IMR-90 (cell line): ENCODE data around the gene TOMM20. TPM values are rescaled to one million over a fixed set of nuclear protein-coding genes. Genes with fewer than 3 reads are reported as not detected.
"Not testable (repeated sequence)": the region's sequence is repeated elsewhere in the genome, so short reads cannot be mapped to it uniquely, and the experiment has no call there.

Experiments
- ATAC-seq: fragments of 200-7000 bp; cut with Tn5 transposase; 2 replicates; pipeline ENCODE4 v1.9.1; 2020; ENCODE audit warnings: low read depth, mild to moderate bottlenecking, moderate library complexity
- BruUV-seq: library from RNA; stranded (reverse); fragments of 400-500 nt; replicated peaks from 2 replicates; lab custom pipeline; 2021; lab: Mats Ljungman, UMichigan
- CTCF ChIA-PET: fragments of 300-600 bp; formaldehyde crosslinking; extraction: SDS; loops from one replicate; lab custom pipeline; 2021; ENCODE audit warnings: antibody characterized with exemption; lab: Yijun Ruan, JAX
- POLR2A ChIA-PET: fragments of 300-600 bp; sonication (Branson Sonifier 250); formaldehyde crosslinking; loops from one replicate; lab custom pipeline; 2022; ENCODE audit warnings: antibody characterized with exemption; ENCODE audit not compliant: unreplicated experiment; lab: Charles Lee
- DNase-seq: peaks from one replicate; pipeline ENCODE4 v3.0.0; 2013
- H2AFZ ChIP-seq: replicated peaks from 2 replicates; pipeline ENCODE3; 2013; ENCODE audit warnings: low read length, mild to moderate bottlenecking; ENCODE audit not compliant: poor library complexity
- H2AK5ac ChIP-seq: 2 replicates; pipeline ENCODE4 v1.6.1; 2013; ENCODE audit warnings: low read depth, low read length, inconsistent platforms
- H2AK9ac ChIP-seq: replicated peaks from 2 replicates; pipeline ENCODE3; 2013; ENCODE audit warnings: mild to moderate bottlenecking, low read depth, low read length, moderate library complexity; ENCODE audit not compliant: poor library complexity
- H2BK120ac ChIP-seq: 2 replicates; pipeline ENCODE4 v1.6.1; 2013; ENCODE audit warnings: low read depth, low read length, inconsistent platforms
- H2BK15ac ChIP-seq: 3 replicates; pipeline ENCODE4 v1.6.1; 2013; ENCODE audit warnings: low read depth, low read length, inconsistent platforms
- H2BK20ac ChIP-seq: 2 replicates; pipeline ENCODE4 v1.6.1; 2013; ENCODE audit warnings: low read depth, mild to moderate bottlenecking, inconsistent platforms, low read length, moderate library complexity
- H2BK5ac ChIP-seq: 2 replicates; pipeline ENCODE4 v1.6.1; 2013; ENCODE audit warnings: mild to moderate bottlenecking, low read depth, low read length, inconsistent platforms; ENCODE audit not compliant: poor library complexity, severe bottlenecking
- H3K14ac ChIP-seq: replicated peaks from 2 replicates; pipeline ENCODE4 v1.6.1; 2013; ENCODE audit warnings: low read depth, low read length, inconsistent platforms
- H3K18ac ChIP-seq: 2 replicates; pipeline ENCODE4 v1.6.1; 2013; ENCODE audit warnings: low read depth, low read length, control low read depth
- H3K23ac ChIP-seq: 2 replicates; pipeline ENCODE4 v1.6.1; 2013; ENCODE audit warnings: low read depth, low read length, inconsistent platforms
- H3K27ac ChIP-seq: 2 replicates; pipeline ENCODE4 v1.5.1; 2013; ENCODE audit warnings: mild to moderate bottlenecking, control low read depth, low read length; ENCODE audit not compliant: insufficient read depth
- H3K27me3 ChIP-seq: 2 replicates; pipeline ENCODE4 v1.6.1; 2013; ENCODE audit warnings: low read length; ENCODE audit not compliant: control insufficient read depth, insufficient read depth
- H3K36me3 ChIP-seq: 2 replicates; pipeline ENCODE4 v1.6.1; 2013; ENCODE audit warnings: low read length, mixed read lengths; ENCODE audit not compliant: control insufficient read depth, insufficient read depth
- H3K4ac ChIP-seq: 2 replicates; pipeline ENCODE4 v1.6.1; 2013; ENCODE audit warnings: low read depth, low read length, inconsistent platforms
- H3K4me1 ChIP-seq: 2 replicates; pipeline ENCODE4 v1.6.1; 2013; ENCODE audit warnings: low read length, mixed read lengths; ENCODE audit not compliant: control insufficient read depth, insufficient read depth
- H3K4me2 ChIP-seq: 2 replicates; pipeline ENCODE4 v1.6.1; 2013; ENCODE audit warnings: low read depth, mild to moderate bottlenecking, control low read depth, low read length, moderate library complexity
- H3K4me3 ChIP-seq: 2 replicates; pipeline ENCODE4 v1.5.1; 2013; ENCODE audit warnings: low read depth, mild to moderate bottlenecking, control low read depth, low read length, moderate library complexity; ENCODE audit not compliant: insufficient read depth
- H3K56ac ChIP-seq: 2 replicates; pipeline ENCODE4 v1.6.1; 2013; ENCODE audit warnings: low read length, inconsistent platforms; ENCODE audit not compliant: insufficient read depth; ENCODE audit errors: extremely low read depth
- H3K79me1 ChIP-seq, 2 experiments: 2 replicates each; pipeline ENCODE4 v1.6.1; 2013; ENCODE audit warnings: low read length in 2 of 2, inconsistent platforms in 1 of 2, low read depth in 1 of 2
- H3K9ac ChIP-seq: 2 replicates; pipeline ENCODE4 v1.6.1; 2013; ENCODE audit warnings: low read depth, low read length, control low read depth
- H3K9me1 ChIP-seq: 2 replicates; pipeline ENCODE4 v1.6.1; 2013; ENCODE audit warnings: low read length, inconsistent platforms; ENCODE audit not compliant: insufficient read depth
- H3K9me3 ChIP-seq: 2 replicates; pipeline ENCODE4 v1.6.1; 2013; ENCODE audit warnings: low read length; ENCODE audit not compliant: control insufficient read depth, insufficient read depth
- H4K20me1 ChIP-seq: 2 replicates; pipeline ENCODE4 v1.6.1; 2013; ENCODE audit warnings: low read length, inconsistent platforms; ENCODE audit not compliant: insufficient read depth
- H4K5ac ChIP-seq: 2 replicates; pipeline ENCODE4 v1.6.1; 2013; ENCODE audit warnings: mild to moderate bottlenecking, low read depth, low read length, control low read depth
- H4K8ac ChIP-seq, 2 experiments: 2 replicates each; pipeline ENCODE4 v1.6.1; 2013; ENCODE audit warnings: low read depth in 2 of 2, low read length in 2 of 2, control low read depth in 1 of 2, inconsistent platforms in 1 of 2
- H4K91ac ChIP-seq: 2 replicates; pipeline ENCODE4 v1.6.1; 2013; ENCODE audit warnings: low read depth, low read length, inconsistent platforms; ENCODE audit not compliant: insufficient read depth
- CEBPB ChIP-seq: IDR thresholded peaks from 2 replicates; pipeline ENCODE4 v1.6.1; 2012; ENCODE audit warnings: low read depth, low read length, improper control_type of control experiment
- FOS ChIP-seq: fragments of 150-350 bp; IDR thresholded peaks from 2 replicates; pipeline ENCODE4 v1.6.1; 2016; ENCODE audit warnings: low read depth, low read length
- MAFK ChIP-seq: IDR thresholded peaks from 2 replicates; pipeline ENCODE4 v1.6.1; 2012; ENCODE audit warnings: low read depth, low read length, improper control_type of control experiment
- MXI1 ChIP-seq: IDR thresholded peaks from 2 replicates; pipeline ENCODE4 v1.6.1; 2012; ENCODE audit warnings: low read depth, mild to moderate bottlenecking, low read length, moderate library complexity, borderline replicate concordance
- NFE2L2 ChIP-seq: fragments of 150-350 bp; IDR thresholded peaks from 2 replicates; pipeline ENCODE4 v1.6.1; 2016; ENCODE audit warnings: low read depth, mild to moderate bottlenecking, low read length
- RAD21 ChIP-seq: IDR thresholded peaks from 2 replicates; pipeline ENCODE4 v1.6.1; 2012; ENCODE audit warnings: low read length, improper control_type of control experiment
- RCOR1 ChIP-seq: IDR thresholded peaks from 2 replicates; pipeline ENCODE4 v1.6.1; 2012; ENCODE audit warnings: mild to moderate bottlenecking, low read length, improper control_type of control experiment; ENCODE audit not compliant: insufficient replicate concordance
- SMC3 ChIP-seq: fragments of 150-350 bp; IDR thresholded peaks from 2 replicates; pipeline ENCODE4 v1.6.1; 2016; ENCODE audit warnings: low read depth, mild to moderate bottlenecking, antibody characterized with exemption, low read length, moderate library complexity
- WGBS, 2 experiments: methylation state at CpG; one replicate each; pipeline versions ENCODE4 v1.1.5 to v1.1.7; 2013; ENCODE audit warnings: missing lambda C conversion rate in 2 of 2; ENCODE audit not compliant: insufficient read length in 1 of 2; ENCODE audit errors: extremely low coverage in 2 of 2; 5-methylcytosine and 5-hydroxymethylcytosine counted together
- dilution Hi-C: fragments of 300-500 bp; cut with HindIII; formaldehyde crosslinking; loops from one replicate; pipeline ENCODE4 v1.14.3; 2018; ENCODE audit warnings: low sequenced_read_pairs; ENCODE audit not compliant: unreplicated experiment
- in situ Hi-C: fragments of 300-500 bp; cut with MboI; formaldehyde crosslinking; loops from 3 replicates; pipeline ENCODE4 v1.14.3; 2019; ENCODE audit warnings: low sequenced_read_pairs, inconsistent platforms, mixed read lengths
- intact Hi-C: fragments of 100-400 bp; cut with micrococcal nuclease; formaldehyde crosslinking; loops from 2 replicates; pipeline ENCODE4 v1.10.0; 2022
- polyA plus RNA-seq, 3 experiments: library from polyadenylated mRNA; depleted of rRNA; stranded (reverse); fragments of >200 nt; gene quantifications; 2 replicates each; pipeline ENCODE4 v1.2.3, GENCODE V29; 2012; ENCODE audit warnings: low replicate concordance in 1 of 3
- total RNA-seq: library from RNA; depleted of rRNA; stranded (reverse); fragments of >200 nt; gene quantifications from 2 replicates; pipeline ENCODE4 v1.2.3, GENCODE V29; 2012
- TF ChIP-seq, protein P1 (sequence below): fragments of 150-350 bp; IDR thresholded peaks from 2 replicates; pipeline ENCODE4 v1.6.1; 2016; ENCODE audit warnings: low read depth, mild to moderate bottlenecking, low read length, moderate library complexity, borderline replicate concordance

TOMM20 gene
- total and polyA plus RNA-seq, 2 of the 4 experiments (the other 2 are of a cell fraction) = 75.3 to 84.4 TPM

DNA sequence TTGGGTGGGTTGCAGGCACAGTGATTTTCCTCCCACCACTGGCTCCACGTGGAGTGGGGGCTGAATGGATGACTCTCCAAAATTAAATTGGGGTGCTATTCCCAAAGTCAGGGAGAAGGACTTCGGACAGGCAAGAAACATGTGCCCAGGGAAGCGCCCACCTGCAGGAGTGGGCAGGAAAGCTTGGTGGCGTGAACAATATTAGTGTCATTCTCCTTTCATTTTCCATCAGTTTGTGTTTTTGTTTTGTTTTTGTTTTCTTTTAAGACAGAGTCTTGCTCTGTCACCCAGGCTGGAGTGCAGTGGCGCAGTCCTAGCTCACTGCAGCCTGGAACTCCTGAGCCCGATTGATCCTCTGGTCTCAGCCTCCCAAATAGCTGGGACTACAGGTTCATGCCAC is 30.1 kb downstream of the TOMM20 start:
- no peak overlapping the region for H3K4me3 ChIP-seq
- H3K27me3 ChIP-seq = no peaks in the 10 kb centered on the region
- H3K36me3 ChIP-seq = no peaks in the 10 kb centered on the region
- no peak overlapping the region for H3K27ac ChIP-seq
- H3K79me1 ChIP-seq = no peaks in the 10 kb centered on the region
- no peak overlapping the region for H3K4me2 ChIP-seq
- H3K9ac ChIP-seq = no peak overlapping the region
- H2BK120ac ChIP-seq = no peak overlapping the region
- no peak overlapping the region for H4K91ac ChIP-seq
- H2AFZ ChIP-seq = no peak overlapping the region
- BruUV-seq = no TSS peak
- H3K4ac ChIP-seq = no peak overlapping the region
- H3K4me1 ChIP-seq = peaks cover 5% of the 10 kb centered on the region
- H4K20me1 ChIP-seq = no peaks in the 10 kb centered on the region
- H2AK5ac ChIP-seq = no peak overlapping the region
- H3K14ac ChIP-seq = no peak overlapping the region
- H3K9me3 ChIP-seq = no peaks in the 10 kb centered on the region
- H3K18ac ChIP-seq = no peak overlapping the region
- dilution Hi-C loops = no loop called here
- H3K23ac ChIP-seq = no peak overlapping the region
- no peak overlapping the region for H3K56ac ChIP-seq
- in situ Hi-C loops = loop anchor here (25.0 kb wide), 1 partner anchor 236 kb away; no protein-coding TSS in a partner anchor
- TF ChIP-seq MXI1 (no peak), FOS (no peak), MAFK (no peak), NFE2L2 (no peak), RAD21 (no peak), CEBPB (no peak), RCOR1 (no peak), SMC3 (no peak)
- TF ChIP-seq, protein P1, sequence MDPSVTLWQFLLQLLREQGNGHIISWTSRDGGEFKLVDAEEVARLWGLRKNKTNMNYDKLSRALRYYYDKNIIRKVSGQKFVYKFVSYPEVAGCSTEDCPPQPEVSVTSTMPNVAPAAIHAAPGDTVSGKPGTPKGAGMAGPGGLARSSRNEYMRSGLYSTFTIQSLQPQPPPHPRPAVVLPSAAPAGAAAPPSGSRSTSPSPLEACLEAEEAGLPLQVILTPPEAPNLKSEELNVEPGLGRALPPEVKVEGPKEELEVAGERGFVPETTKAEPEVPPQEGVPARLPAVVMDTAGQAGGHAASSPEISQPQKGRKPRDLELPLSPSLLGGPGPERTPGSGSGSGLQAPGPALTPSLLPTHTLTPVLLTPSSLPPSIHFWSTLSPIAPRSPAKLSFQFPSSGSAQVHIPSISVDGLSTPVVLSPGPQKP = no peak
- CTCF ChIA-PET = interaction anchor here (0.5 to 0.7 kb wide), 2 partner anchors 18 to 324 kb away, joined by 3 to 4 read pairs; no protein-coding TSS in a partner anchor
- POLR2A ChIA-PET = no interaction called here
- intact Hi-C loops = loop anchor here (10.0 kb wide), 1 partner anchor 984 kb away; no protein-coding TSS in a partner anchor
- H2BK15ac ChIP-seq = no peak overlapping the region
- H2AK9ac ChIP-seq = no peak overlapping the region
- DNase-seq (no peak), ATAC-seq (no peak)
- no peak overlapping the region for H2BK5ac ChIP-seq
- H4K5ac ChIP-seq = no peak overlapping the region
- no peaks in the 10 kb centered on the region for H3K9me1 ChIP-seq
- no peak overlapping the region for H2BK20ac ChIP-seq
- H4K8ac ChIP-seq = no peak overlapping the region
- no CpG with 5 or more reads among the region's 6 CpGs for WGBS, 2 experiments

DNA sequence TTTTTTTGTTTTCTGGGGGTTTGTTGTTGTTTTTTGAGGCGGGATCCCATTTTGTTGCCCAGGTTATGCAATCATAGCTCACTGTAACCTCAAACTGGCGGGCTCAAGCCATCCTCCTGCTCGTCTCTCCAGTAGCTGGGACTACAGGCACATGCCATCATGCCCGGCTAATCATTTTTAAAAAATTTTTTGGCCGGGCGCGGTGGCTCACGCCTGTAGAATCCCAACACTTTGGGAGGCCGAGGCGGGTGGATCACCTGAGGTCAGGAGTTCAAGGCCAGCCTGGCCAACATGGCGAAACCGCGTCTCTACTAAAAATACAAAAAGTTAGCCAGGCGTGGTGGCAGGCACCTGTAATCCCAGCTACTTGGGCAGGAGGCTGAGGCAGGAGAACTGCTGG is 31.1 kb downstream of the TOMM20 start:
- H2AK9ac ChIP-seq, H3K4me2 ChIP-seq, H3K27ac ChIP-seq, H3K4ac ChIP-seq, H2AFZ ChIP-seq, H4K5ac ChIP-seq, H3K79me1 ChIP-seq, H4K91ac ChIP-seq, H3K18ac ChIP-seq, H3K36me3 ChIP-seq, H3K56ac ChIP-seq, dilution Hi-C loops, H4K8ac ChIP-seq, H4K20me1 ChIP-seq, H3K9ac ChIP-seq, H3K4me3 ChIP-seq, H3K9me3 ChIP-seq, BruUV-seq, H3K23ac ChIP-seq, H2AK5ac ChIP-seq, H2BK5ac ChIP-seq, POLR2A ChIA-PET, ATAC-seq, H3K9me1 ChIP-seq, DNase-seq, H2BK20ac ChIP-seq, CTCF ChIA-PET, H3K4me1 ChIP-seq, H3K14ac ChIP-seq, H3K27me3 ChIP-seq, H2BK120ac ChIP-seq, H2BK15ac ChIP-seq: not testable (repeated sequence)
- intact Hi-C loops (loop anchor here (10.0 kb wide), 1 partner anchor 983 kb away; no protein-coding TSS in a partner anchor), in situ Hi-C loops (loop anchor here (25.0 kb wide), 1 partner anchor 235 kb away; no protein-coding TSS in a partner anchor)
- WGBS, 2 experiments = 100% methylated on average over 6 of the region's 14 CpGs; no CpG with 5 or more reads in 1 of the 2 experiments
